Left ventricle myocardium superior (tissue), 1 donor: Measurements from ENCODE around the gene PLEKHM1. TPM values are rescaled to one million over a fixed set of nuclear protein-coding genes. Genes with fewer than 3 reads are reported as not detected.
"Not testable (repeated sequence)": the region's sequence is repeated elsewhere in the genome, so short reads cannot be mapped to it uniquely, and the experiment has no call there.

Experiments
- ATAC-seq: fragments of 200-7000 bp; cut with Tn5 transposase; one replicate; pipeline ENCODE4 v1.9.1; 2020; ENCODE audit warnings: mild to moderate bottlenecking, moderate library complexity
- DNase-seq: peaks from one replicate; pipeline ENCODE4 v3.0.0-alpha.2; 2020
- intact Hi-C: fragments of 100-400 bp; cut with micrococcal nuclease; formaldehyde crosslinking; loops from one replicate; pipeline ENCODE4 v1.11.0; 2022
- total RNA-seq: library from RNA; stranded (reverse); fragmentation: NEBNext Ultra II Directional; extraction: Animal tissue kit (Norgen Biotek cat#: 25700); gene quantifications from one replicate; pipeline ENCODE4 v1.2.1, GENCODE V29; 2021
- donor health status: DM: no; HTN: yes; CAD: no; lungs with severe emphysema.

Gene PLEKHM1
- total RNA-seq, 1 donor from 2014 or later, result 28.0 TPM

DNA sequence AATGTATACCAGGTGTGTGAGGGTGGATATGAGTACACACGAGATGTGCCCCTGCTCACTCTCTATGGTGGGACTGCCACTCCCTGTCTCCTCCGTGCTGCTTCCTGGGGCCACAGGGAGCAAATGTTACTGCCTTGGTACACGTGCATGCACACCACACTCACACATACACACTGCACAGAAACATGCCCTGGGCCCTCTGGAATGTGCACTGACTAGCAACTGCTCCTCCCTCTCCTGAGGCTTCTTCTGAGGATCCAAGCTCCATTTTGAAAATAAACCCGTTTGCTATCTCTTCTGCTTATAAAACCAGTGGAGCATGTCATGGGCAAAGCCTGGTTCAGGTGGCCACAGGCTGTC is 21.3 kb downstream of the PLEKHM1 start:
- ATAC-seq, DNase-seq, intact Hi-C loops: not testable (repeated sequence)

DNA sequence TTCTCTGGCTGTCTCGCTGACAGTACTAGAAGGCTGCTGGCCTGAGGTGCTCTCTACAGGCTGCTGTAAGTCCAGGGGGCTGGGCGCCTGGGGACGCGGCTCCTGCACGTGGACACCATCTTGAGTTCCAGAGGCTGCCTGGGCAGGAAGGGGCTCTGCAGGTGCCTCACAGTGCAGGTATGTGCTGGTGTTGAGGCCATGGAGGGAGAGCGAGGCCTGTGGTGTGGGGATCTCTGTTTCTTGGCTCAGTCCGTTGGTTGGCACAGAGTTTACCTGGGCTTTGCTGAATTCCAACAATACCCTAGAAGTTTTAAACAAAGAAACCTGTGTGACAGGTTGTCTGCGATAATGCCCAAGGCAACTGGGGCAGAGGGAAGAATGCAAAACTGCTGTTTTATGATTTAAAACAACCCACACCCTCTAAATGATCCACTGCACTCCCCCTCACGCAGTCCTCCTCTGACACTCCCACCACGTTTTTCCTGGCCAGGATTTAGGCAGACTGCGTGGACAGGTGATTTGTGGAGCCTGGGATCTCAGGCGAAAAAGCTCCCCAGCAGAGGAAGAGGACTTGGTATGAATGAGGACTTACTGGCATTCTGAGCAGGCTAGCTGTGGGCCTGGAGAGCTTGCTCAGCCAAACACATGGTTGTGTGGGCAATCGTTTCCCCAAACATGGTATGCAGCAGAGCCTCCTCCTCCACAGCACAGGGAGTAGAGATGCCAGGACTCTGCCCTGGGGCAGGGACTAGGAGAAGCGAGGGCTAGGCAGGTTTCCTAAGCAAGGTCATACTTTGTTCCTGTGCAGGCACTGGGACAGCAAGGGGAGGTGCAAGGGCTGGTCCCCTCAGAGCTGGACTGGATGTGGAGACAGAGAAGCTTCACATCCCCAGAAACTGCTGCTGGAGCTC is 22.0 kb downstream of the PLEKHM1 start:
- DNase-seq, intact Hi-C loops, ATAC-seq: not testable (repeated sequence)

GRCh38 chr17:45461524-45462327 is 28.8 kb downstream of the PLEKHM1 start:
- peak; percentile 70 for ATAC-seq
- intact Hi-C loops, DNase-seq: not testable (repeated sequence)

GRCh38 chr17:45460422-45460821 is 30.1 kb downstream of the PLEKHM1 start:
- ATAC-seq, intact Hi-C loops, DNase-seq: not testable (repeated sequence)

GRCh38 chr17:45454341-45454740 is 36.2 kb downstream of the PLEKHM1 start:
- DNase-seq, intact Hi-C loops, ATAC-seq: not testable (repeated sequence)

GRCh38 chr17:45453731-45454130 is 36.8 kb downstream of the PLEKHM1 start:
- ATAC-seq, DNase-seq, intact Hi-C loops: not testable (repeated sequence)

DNA sequence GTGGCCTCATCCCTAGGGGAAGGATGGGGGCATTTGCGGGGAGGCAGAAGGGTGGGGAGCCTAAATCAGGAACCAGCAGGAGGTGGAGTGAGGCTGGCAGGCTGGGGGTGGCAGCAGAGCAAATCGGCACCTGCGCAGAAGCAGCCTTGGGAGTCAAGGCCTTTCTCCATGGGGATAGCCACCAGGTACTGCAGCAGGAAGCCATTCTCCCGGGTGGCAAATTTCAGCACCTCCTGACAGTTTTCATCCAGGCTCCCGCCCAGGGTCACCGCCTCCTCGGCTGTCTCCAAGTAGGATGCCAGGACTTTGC is 37.3 kb downstream of the PLEKHM1 start:
- intact Hi-C loops, DNase-seq, ATAC-seq: not testable (repeated sequence)

GRCh38 chr17:45452329-45453224 is 37.9 kb downstream of the PLEKHM1 start:
- DNase-seq, ATAC-seq, intact Hi-C loops: not testable (repeated sequence)

DNA sequence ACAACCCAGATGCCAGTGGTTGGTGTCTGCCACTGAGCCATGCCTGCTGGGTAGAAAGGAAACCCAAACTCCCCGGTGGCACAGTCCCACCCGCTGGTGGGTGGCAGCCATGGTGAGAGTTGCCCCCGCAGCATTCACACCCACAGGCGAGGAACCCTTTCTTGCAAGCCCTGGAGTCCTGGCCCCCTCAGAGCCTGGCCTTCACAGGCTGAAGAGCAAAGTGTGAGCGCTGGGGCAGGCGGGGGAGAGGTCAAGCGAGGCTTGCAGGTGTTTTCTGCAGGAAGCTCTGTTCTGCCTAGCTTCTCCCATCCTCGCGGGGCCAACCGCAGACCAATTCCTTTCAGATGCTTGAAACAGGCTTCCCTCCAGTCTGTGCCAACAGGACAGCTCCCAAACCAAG is 38.9 kb downstream of the PLEKHM1 start:
- ATAC-seq, DNase-seq, intact Hi-C loops: not testable (repeated sequence)

DNA sequence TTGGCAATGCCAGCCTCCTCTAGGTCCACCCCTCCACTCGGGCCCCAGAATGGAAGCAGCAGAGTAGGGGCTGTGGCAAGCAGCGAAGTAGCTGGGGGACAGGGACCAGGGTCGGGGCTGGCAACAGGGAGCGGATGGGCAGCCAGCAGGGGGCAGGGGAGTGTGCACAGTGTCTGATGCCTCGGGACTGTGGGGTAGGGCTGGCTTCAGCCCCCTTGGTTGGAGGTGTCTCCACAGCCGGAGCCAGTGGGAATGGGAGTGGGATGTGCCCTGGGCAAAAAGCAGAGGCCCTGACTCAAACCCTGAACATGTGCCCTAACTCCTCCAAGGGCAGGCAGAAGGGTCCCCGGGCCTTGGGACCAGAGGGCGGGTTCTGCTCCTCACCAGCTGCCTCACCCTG is 39.4 kb downstream of the PLEKHM1 start:
- DNase-seq (no peak), ATAC-seq (no peak)
- intact Hi-C loops, result no loop called here

- intact Hi-C loops, DNase-seq, ATAC-seq: not testable (repeated sequence)
Measured at GRCh38 chr17:45449708-45450329, 40.7 kb downstream of the PLEKHM1 start.

GRCh38 chr17:45449260-45449659 is 41.3 kb downstream of the PLEKHM1 start:
- DNase-seq, intact Hi-C loops, ATAC-seq: not testable (repeated sequence)

- intact Hi-C loops, ATAC-seq, DNase-seq: not testable (repeated sequence)
Measured at GRCh38 chr17:45448483-45448882, 42.0 kb downstream of the PLEKHM1 start.

DNA sequence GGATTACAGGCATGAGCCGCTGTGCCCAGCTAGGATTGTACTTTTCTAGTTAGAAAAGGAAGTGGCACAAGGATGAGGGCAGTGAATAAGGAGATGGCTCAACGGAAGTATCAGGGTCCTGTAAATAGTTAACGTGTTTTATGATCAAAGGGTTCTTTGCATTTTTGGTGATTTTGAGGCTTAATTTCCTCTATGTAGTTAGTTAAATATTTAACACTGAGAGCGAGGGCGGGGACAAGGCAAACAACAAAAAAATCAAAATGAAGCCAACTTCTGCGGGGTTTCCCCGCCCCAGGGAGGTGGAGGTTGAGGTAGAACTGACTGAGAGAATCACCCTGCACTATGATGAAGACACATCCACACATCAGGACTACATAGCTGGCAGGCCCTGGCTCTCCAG is 42.5 kb downstream of the PLEKHM1 start:
- not testable (repeated sequence) for DNase-seq, ATAC-seq

DNA sequence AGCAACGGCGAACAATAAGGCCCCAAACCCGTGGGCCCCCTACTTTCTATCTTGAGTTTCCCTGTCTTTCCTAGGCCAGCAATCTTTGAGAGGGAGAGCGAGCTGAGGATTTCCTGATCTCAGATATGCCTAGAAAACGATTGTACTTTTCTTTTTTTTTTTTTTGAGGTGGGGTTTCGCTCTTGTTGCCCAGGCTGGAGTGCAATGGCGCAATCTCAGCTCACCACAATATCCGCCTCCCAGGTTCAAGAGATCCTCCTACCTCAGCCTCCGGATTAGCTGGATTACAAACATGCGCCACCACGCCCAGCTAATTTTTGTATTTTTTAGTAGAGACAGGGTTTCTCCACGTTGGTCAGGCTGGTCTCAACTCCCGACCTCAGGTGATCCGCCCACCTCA is 42.9 kb downstream of the PLEKHM1 start:
- ATAC-seq, intact Hi-C loops, DNase-seq: not testable (repeated sequence)

More for the DNA sequence above, 42.5 kb downstream of the PLEKHM1 start:
- intact Hi-C loops, result not testable (repeated sequence)

- peak; percentile 68 for ATAC-seq
- peak; percentile 48 for DNase-seq
- intact Hi-C loops, result not testable (repeated sequence)
Measured at GRCh38 chr17:45446872-45447625, 43.5 kb downstream of the PLEKHM1 start.

DNA sequence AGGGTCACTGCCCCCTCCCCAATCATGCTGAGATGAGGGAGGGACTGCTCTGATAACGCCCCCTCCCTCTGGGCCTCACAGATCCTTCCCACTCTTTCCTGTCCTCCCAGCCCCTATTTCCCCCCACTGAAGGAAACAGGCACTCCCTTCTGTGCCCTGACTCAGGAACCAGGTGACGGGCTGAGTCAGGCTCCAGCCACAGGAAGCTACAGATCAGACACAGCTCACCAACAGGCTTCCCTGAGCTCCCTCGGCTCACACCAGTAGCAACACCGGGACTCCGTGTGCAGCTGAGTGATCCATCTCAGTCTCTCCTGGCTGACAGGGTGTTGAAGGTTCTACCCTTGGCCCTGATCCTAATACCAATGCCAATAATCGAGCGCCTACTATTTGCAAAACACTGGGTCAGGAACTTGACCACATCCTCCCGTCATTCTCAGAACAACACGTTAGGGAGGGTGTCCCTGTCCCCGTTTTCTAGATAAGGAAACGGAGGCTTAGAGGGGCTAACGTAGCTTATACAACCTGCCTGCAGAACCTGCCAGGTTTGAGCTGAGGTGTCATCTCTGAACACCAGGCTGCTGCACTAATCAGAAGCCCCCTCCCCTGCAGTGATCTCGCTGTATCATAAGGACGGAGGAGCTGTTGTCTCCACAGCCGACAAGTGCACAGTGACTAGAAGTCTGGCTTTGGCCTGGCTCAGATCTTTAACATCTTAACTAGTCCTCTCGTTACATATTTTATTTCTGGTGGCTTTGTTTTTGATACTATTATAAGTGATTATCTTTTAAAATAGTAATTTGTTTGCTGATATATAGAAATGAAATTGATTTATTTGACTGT is 44.4 kb downstream of the PLEKHM1 start:
- intact Hi-C loops, DNase-seq: not testable (repeated sequence)
- peak; percentile 67 for ATAC-seq
